ENCODE data around the gene UPK3A.
A peak's percentile ranks its signal among the peaks of the same experiment; 100 is the strongest.
"Not testable (repeated sequence)": the region's sequence is repeated elsewhere in the genome, so short reads cannot be mapped to it uniquely, and the experiment has no call there.

UPK3A gene

DNA sequence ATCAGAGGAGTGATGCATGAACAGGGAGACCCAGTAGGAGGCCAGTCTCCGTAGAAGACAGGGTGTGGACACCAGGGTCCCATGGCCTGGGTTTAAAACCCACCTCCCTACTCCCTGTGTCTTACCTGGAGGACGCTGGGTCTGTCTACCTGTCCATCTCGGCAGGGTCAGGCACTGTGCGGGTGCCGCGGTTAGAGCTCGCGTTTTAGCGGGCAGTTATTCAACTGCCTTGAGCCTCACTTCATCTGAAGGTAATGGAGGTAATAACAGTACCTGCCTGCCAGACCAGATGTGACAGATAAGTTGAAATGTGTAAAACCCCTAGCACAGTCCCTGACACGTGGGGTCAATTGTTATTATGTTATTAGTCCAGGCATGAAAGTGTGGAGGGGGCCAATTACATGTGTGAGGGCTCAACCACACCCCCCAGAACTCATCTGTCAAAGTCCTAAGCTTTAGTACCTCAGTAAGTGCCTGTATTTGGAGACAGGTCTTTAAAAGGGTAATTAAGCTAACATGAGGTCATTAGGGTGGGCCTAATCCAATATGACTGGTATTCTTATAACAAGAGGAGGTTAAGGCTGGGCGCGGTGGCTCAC is 8.1 kb upstream of the UPK3A start:
- no peak for DNase-seq (ENCODE audit: low read depth, low spot score)
- H3K4me3 ChIP-seq (ENCODE audit: low read length): no peak overlapping the region

GRCh38 chr22:45277720-45278119 is 7.0 kb upstream of the UPK3A start:
- not testable (repeated sequence) for DNase-seq (ENCODE audit: low read depth, low spot score)

GRCh38 chr22:45278125-45278524 is 6.6 kb upstream of the UPK3A start:
- H3K4me3 ChIP-seq (ENCODE audit: low read length): no peak overlapping the region

More at GRCh38 chr22:45277720-45278119, 7.0 kb upstream of the UPK3A start:
- H3K4me3 ChIP-seq (ENCODE audit: low read length): not testable (repeated sequence)

GRCh38 chr22:45280587-45280980 is 4.2 kb upstream of the UPK3A start:
- no peak for DNase-seq (ENCODE audit: low read depth, low spot score)
- no peak overlapping the region for H3K4me3 ChIP-seq (ENCODE audit: low read length)

More at GRCh38 chr22:45278125-45278524, 6.6 kb upstream of the UPK3A start:
- no peak for DNase-seq (ENCODE audit: low read depth, low spot score)

GRCh38 chr22:45281010-45281409 is 3.7 kb upstream of the UPK3A start:
- H3K4me3 ChIP-seq (ENCODE audit: low read length): no peak overlapping the region

GRCh38 chr22:45285263-45286058 is 712 bp downstream of the UPK3A start:
- DNase-seq (ENCODE audit: low read depth, low spot score): no peak
- H3K4me3 ChIP-seq (ENCODE audit: low read length): no peak overlapping the region

More at GRCh38 chr22:45281010-45281409, 3.7 kb upstream of the UPK3A start:
- DNase-seq (ENCODE audit: low read depth, low spot score): no peak

DNA sequence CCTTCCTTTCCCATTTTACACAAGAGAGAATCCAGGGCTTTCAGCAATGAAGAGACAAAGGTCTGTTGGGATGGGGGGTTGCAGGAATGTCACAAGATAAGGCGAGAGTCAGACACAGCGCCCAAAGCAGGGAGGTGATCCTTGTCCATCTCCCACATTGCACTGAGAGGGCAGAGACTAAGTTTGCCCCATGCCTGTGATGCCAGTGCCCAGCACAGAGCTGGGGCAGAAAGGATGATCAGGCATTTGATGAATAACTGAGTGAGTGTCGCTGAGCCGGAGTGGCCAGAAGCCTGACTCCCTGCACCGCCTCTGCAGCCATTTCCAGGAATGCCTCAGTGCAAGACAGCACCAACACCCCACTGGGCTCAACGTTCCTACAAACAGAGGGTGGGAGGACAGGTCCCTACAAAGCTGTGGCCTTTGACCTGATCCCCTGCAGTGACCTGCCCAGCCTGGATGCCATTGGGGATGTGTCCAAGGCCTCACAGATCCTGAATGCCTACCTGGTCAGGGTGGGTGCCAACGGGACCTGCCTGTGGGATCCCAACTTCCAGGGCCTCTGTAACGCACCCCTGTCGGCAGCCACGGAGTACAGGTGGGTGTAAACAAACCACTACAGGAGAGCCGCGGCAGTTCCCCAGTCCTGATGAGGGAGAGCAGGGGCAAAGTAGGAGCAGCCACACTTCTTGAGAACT is 2.3 kb downstream of the UPK3A start:
- DNase-seq (ENCODE audit: low read depth, low spot score): no peak
- no peak overlapping the region for H3K4me3 ChIP-seq (ENCODE audit: low read length)

- H3K4me3 ChIP-seq (ENCODE audit: low read length): no peak overlapping the region
- no peak for DNase-seq (ENCODE audit: low read depth, low spot score)
Observed at GRCh38 chr22:45290410-45290936, 5.7 kb downstream of the UPK3A start.

- no peak for DNase-seq (ENCODE audit: low read depth, low spot score)
- H3K4me3 ChIP-seq (ENCODE audit: low read length): no peak overlapping the region
Observed at GRCh38 chr22:45291061-45291930, 6.5 kb downstream of the UPK3A start.

DNA sequence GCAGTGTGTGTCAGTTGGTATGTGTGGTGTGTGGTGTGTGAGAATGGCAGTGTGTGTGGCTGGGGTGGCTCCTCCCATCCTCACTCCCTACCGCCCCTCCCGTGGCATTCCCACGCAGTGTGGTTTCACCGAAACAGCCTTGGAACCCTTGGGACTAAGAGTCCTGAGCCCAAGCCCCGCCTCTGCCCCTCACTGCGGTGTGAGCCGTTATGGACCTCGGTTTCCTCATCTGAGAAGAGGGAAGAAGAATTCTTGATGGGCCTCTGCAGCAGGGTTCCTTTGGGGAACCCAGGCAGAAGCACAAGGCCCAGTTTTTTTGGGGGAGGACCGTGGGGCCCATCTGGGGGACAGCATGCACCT is 7.2 kb downstream of the UPK3A start:
- DNase-seq (ENCODE audit: low read depth, low spot score): no peak
- H3K4me3 ChIP-seq (ENCODE audit: low read length): no peak overlapping the region

DNA sequence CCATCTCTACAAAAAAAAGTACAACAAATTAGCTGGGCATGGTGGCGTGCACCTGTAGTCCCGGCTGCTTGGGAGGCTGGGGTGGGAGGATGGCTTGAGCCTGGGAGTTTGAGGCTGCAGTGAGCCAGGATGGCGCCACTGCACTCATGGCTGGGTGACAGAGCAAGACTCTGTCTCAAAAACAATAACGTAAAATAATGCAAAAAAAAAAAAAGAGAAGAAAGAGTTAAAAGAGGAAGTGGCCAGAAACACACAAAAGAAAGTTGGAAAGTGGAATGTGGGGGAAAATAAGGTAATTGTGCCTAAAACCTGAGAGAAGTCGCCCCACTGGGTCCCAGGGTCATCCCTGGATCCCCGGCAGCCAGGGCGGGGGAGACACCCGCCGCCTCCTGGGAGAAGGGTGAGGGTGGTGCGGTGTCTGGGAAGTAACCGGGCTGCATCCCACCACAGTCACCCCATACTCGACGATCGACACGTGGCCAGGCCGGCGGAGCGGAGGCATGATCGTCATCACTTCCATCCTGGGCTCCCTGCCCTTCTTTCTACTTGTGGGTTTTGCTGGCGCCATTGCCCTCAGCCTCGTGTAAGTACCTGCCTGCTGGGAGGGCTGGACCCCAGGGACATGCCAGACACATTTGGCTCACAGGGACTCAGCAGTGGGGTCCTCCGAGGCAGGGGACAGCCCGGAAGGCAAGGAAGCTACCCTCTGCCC is 8.1 kb downstream of the UPK3A start:
- no peak for DNase-seq (ENCODE audit: low read depth, low spot score)
- no peak overlapping the region for H3K4me3 ChIP-seq (ENCODE audit: low read length)

DNA sequence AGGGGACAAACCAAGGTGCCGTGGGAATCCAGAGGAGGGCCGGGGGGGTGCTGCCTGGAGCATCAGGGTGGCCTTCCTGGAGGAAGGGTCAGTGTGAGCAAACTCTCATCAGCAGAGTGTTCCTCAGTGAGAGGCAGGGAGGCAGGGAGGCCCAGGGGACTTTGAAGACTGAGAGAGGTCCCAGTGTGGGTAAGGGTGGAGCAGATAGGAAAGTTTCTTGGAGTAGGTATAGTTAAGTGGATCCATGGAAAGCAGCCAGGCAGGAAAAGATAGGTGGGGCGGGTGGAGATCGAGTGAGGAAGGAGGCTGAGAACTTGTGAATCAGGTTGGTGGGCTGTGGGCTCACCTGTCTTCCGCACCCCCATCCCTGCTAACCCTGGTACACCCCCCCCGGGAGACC is 9.3 kb downstream of the UPK3A start:
- DNase-seq (ENCODE audit: low read depth, low spot score): no peak
- H3K4me3 ChIP-seq (ENCODE audit: low read length): no peak overlapping the region

DNA sequence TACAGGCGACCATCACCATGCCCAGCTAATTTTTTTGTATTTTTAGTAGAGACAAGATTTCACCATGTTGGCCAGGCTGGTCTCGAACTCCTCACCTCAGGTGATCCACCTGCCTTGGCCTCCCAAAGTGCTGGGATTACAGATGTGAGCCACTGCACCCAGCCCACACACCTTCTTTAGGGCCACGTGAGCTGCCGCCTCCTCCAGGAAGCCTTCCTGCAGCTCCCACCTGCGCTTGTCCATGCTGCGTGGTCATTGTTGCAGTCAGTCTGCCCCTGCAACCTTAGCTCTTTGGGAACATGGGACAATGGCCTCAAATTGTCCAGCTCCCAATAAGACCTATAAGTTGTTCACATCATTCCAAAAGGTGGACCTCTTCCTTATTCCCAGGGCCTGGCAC is 10.3 kb downstream of the UPK3A start:
- not testable (repeated sequence) for H3K4me3 ChIP-seq (ENCODE audit: low read length)

GRCh38 chr22:45295492-45295891 is 10.7 kb downstream of the UPK3A start:
- no peak for DNase-seq (ENCODE audit: low read depth, low spot score)
- H3K4me3 ChIP-seq (ENCODE audit: low read length): no peak overlapping the region

More for the DNA sequence above, 10.3 kb downstream of the UPK3A start:
- DNase-seq (ENCODE audit: low read depth, low spot score): not testable (repeated sequence)

DNA sequence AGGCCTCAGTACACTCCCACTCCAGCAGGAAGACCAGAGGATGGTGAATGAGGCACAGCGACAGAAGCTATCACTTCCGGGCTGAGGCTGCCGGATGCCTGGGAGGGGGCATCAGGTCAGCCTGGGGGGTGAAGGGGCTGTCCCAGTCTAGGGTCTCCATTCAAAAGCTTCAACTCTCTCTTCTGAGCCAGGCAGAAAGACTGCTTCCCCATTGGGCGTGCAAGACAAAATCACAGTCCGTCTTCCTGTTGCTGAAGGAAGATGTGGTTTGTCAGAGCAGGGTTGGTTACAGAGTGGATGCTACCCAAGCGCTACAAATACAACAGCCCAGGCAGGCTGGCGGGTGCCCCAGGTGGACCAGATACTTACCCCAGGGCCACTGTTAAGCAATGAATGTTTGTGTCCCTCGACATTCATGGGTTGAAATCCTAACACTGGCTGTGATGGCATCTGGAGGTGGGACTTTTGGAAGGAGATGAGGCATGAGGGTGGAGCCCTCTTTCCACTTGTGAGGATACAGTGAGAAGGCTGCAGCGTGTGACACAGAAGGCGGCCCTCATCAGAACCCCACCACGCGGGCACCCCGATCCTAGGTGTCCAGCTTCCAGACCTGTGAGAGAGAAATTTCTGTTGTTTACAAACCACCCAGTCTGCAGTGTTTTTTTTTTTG is 12.0 kb downstream of the UPK3A start:
- H3K4me3 ChIP-seq (ENCODE audit: low read length): peak overlapping the region; percentile 9; the same call in 1 of the 2 replicates
- DNase-seq (ENCODE audit: low read depth, low spot score): peak; percentile 41

- no peak for DNase-seq (ENCODE audit: low read depth, low spot score)
- no peak overlapping the region for H3K4me3 ChIP-seq (ENCODE audit: low read length)
Observed at GRCh38 chr22:45298934-45299505, 14.3 kb downstream of the UPK3A start.

GRCh38 chr22:45302751-45303150 is 18.0 kb downstream of the UPK3A start:
- no peak overlapping the region for H3K4me3 ChIP-seq (ENCODE audit: low read length)

GRCh38 chr22:45303181-45303580 is 18.4 kb downstream of the UPK3A start:
- no peak for DNase-seq (ENCODE audit: low read depth, low spot score)
- no peak overlapping the region for H3K4me3 ChIP-seq (ENCODE audit: low read length)

More at GRCh38 chr22:45302751-45303150, 18.0 kb downstream of the UPK3A start:
- no peak for DNase-seq (ENCODE audit: low read depth, low spot score)

Data from Jurkat, Clone E6-1 (cell line).